HAP-1 (cell line): ENCODE results near the gene ZNF280D.
A peak's percentile ranks its signal among the peaks of the same experiment; 100 is the strongest.

ENCODE experiments used
- DNase-seq, 2 experiments: peaks; one replicate each; pipeline ENCODE4 v3.0.0-alpha.2; 2016 to 2020; ENCODE audit warnings: low spot score in 2 of 2
- H3K27me3 ChIP-seq: fragments of 250-450 bp; sonication (Bioruptor Pico); 2 replicates; pipeline ENCODE4 v1.5.1; 2020; ENCODE audit warnings: low read depth, mild to moderate bottlenecking, moderate library complexity
- H3K36me3 ChIP-seq: fragments of 250-450 bp; sonication (Bioruptor Pico); replicated peaks from 2 replicates; pipeline ENCODE4 v1.5.1; 2020; ENCODE audit warnings: mild to moderate bottlenecking
- H3K4me1 ChIP-seq: fragments of 250-450 bp; sonication (Bioruptor Pico); 2 replicates; pipeline ENCODE4 v1.5.1; 2020; ENCODE audit warnings: mild to moderate bottlenecking
- H3K4me3 ChIP-seq: fragments of 250-450 bp; sonication (Bioruptor Pico); 2 replicates; pipeline ENCODE4 v1.5.1; 2020; ENCODE audit warnings: mild to moderate bottlenecking, moderate library complexity
- H3K9me3 ChIP-seq: fragments of 250-450 bp; sonication (Bioruptor Pico); 2 replicates; pipeline ENCODE4 v1.5.1; 2020; ENCODE audit warnings: mild to moderate bottlenecking, moderate library complexity
- in situ Hi-C: fragments of 300-500 bp; cut with MboI; formaldehyde crosslinking; loops from 3 replicates; pipeline ENCODE4 v1.14.3; 2020; ENCODE audit warnings: low sequenced_read_pairs, inconsistent platforms, mixed read lengths

The ZNF280D gene

DNA sequence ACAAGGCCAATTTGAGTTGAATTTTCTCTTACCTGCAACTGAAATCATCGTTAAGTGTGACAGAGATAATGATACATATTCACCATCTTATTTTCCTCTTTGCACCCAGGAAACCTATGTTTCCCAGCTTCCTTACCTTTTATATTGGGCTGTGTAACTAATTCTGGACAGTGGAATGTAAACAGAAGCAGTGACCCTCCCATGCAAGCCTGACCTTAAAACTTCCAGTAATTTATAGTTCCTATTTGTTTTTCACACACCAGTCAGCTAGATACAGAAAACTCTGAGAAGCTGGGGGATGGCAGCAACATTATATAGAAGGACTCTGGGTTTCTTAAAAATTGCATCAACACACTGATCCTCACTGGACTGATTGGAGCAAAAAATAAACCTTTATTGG is 4.5 kb upstream of the ZNF280D start:
- H3K4me1 ChIP-seq, result peaks cover 29% of the 10 kb centered on the region
- in situ Hi-C loops, result no loop called here
- peaks cover 6% of the 10 kb centered on the region; the same call in 1 of the 2 replicates for H3K9me3 ChIP-seq
- DNase-seq, result no peak
- H3K4me3 ChIP-seq, result no peak overlapping the region
- no peaks in the 10 kb centered on the region for H3K36me3 ChIP-seq
- peaks cover 4% of the 10 kb centered on the region; the same call in 1 of the 2 replicates for H3K27me3 ChIP-seq

DNA sequence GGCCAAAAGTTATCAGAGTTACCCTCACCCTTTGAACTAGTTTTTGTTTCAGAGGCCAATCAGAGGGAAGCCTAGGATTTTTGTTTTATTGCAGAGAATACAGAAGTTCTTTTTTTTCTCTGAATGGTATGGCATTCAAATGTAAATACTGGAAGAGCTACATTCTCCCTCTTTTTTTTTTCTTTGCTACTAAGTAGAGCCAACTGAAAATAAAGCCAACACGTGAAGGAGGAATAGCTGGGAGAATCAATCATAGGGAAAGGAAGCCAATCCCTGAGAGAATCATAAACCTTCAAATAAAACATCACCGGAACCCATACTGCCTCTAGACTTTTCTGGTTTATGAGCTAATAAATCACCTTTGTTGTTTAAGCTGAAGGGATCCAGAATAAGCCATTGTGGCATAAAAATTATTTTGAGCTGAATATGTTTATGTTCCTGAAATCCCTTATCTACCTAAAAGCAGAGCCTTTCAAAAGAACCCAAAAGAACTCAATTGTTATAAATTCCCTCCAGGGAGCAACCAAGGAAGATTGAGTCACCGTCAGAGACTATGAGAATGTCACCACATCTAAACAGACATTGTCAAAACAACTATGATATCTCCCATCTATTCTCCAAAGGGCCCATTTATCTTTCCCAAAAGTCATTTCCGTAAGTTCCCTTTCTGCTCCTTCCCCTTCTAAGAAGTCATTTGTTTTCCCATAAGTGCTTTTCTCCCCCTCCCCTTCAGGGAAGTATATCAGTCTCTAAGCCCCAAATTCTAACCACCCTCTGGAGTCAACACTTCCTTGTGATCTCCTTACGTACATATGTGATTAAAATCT is 3.8 kb upstream of the ZNF280D start:
- in situ Hi-C loops, result no loop called here
- peaks cover 6% of the 10 kb centered on the region; the same call in 1 of the 2 replicates for H3K9me3 ChIP-seq
- peaks cover 36% of the 10 kb centered on the region for H3K4me1 ChIP-seq
- peak in 1 of 2 experiments; percentile 90 for DNase-seq
- H3K4me3 ChIP-seq, result no peak overlapping the region
- peaks cover 4% of the 10 kb centered on the region; the same call in 1 of the 2 replicates for H3K27me3 ChIP-seq
- no peaks in the 10 kb centered on the region for H3K36me3 ChIP-seq

DNA sequence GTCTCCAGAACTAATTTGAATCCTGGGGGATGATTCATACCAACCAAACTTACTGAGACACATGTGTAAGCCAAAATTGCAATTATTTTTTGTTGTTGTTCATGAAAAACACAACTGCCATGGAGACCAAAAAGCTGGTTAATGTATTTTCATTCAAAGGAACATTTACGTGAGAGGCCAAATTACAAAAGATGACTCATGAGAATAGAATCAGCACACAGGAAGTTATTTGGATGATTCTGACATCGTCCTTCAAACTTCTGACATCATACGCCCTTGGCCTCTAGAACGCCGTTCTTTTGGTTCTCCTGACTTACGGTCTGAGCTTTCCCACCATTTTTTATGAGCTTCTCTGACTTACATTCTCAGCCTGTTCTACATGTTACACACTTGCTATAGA is 3.0 kb upstream of the ZNF280D start:
- Histone ChIP-seq H3K36me3 (no peaks in the 10 kb centered on the region), H3K4me3 (no peak overlapping the region), H3K4me1 (peaks cover 43% of the 10 kb centered on the region), H3K27me3 (peaks cover 1% of the 10 kb centered on the region; the same call in 1 of the 2 replicates), H3K9me3 (peaks cover 6% of the 10 kb centered on the region; the same call in 1 of the 2 replicates)
- in situ Hi-C loops, result no loop called here
- DNase-seq, result no peak

DNA sequence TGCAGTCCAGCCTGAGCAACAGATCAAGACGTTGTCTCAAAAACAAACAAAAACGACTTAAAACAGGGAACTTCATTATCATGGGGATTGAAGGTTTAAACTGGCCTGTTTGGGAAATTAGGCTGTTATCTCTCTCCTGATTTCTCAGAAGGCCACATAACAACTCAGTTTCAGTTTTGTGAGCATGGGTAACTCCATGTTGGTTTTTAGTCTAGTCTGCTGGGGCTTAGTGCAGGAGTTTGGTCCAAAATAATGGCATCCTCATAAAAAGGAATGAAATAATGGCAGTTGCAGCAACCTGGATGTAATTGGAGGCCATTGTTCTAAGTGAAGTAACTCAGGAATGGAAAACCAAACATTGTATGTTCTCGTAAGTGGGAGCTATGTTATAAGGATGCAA is 2.3 kb upstream of the ZNF280D start:
- no peak for DNase-seq
- H3K9me3 ChIP-seq, result peaks cover 6% of the 10 kb centered on the region; the same call in 1 of the 2 replicates
- no peaks in the 10 kb centered on the region for H3K36me3 ChIP-seq
- no peak overlapping the region for H3K4me3 ChIP-seq
- in situ Hi-C loops, result no loop called here
- H3K4me1 ChIP-seq, result peaks cover 43% of the 10 kb centered on the region
- no peaks in the 10 kb centered on the region; the same call in 1 of the 2 replicates for H3K27me3 ChIP-seq

DNA sequence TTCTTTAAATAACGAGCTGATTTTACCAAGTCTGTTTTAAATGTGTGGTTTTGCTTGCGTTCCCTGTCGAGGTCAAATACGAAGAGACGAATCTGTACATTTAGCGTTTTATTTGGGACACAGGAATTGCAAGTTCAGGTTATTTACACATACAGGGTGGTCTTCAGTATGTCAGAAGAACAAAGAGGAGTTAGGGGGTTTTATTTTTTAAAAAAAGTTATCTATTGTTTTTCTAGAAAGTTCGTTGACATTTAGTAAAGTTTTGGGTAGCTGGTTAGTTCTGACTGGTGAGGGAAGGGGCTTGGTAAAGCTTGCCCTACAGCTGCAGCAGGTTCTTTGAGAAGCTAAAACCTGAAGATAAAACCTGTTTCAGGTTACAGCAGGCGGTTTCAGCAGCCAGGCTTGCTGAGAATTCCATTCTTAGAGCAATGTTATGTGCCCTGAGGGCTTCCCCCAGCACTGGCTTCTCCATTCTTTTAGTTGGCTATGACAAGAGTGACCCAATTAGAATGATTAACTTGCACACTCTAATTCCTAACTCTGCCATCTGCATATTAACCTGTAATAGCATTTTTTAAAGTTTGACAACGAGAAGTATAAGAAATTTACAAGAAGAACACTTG is 815 bp upstream of the ZNF280D start:
- Histone ChIP-seq H3K36me3 (no peaks in the 10 kb centered on the region), H3K9me3 (peaks cover 6% of the 10 kb centered on the region; the same call in 1 of the 2 replicates), H3K4me1 (peaks cover 40% of the 10 kb centered on the region), H3K4me3 (no peak overlapping the region), H3K27me3 (no peaks in the 10 kb centered on the region; the same call in 1 of the 2 replicates)
- in situ Hi-C loops, result no loop called here
- peak; percentile 13 to 45 for DNase-seq

DNA sequence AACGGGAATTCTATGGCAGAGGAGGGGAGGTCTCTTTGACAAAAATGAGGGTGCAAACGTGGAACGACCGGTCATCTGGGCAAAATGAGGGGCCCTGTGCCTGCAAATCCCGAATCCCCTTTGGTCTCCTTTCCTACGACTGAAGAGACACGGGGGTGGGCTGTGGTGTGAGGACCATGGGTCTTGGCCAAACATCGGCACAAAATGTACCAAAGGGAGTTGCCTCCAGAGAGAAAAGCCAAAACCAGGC is 498 bp downstream of the ZNF280D start:
- H3K9me3 ChIP-seq, result peaks cover 6% of the 10 kb centered on the region; the same call in 1 of the 2 replicates
- H3K4me1 ChIP-seq, result peaks cover 37% of the 10 kb centered on the region
- in situ Hi-C loops, result no loop called here
- H3K36me3 ChIP-seq, result no peaks in the 10 kb centered on the region
- peak overlapping the region; percentile 38 for H3K4me3 ChIP-seq
- H3K27me3 ChIP-seq, result no peaks in the 10 kb centered on the region
- DNase-seq, result no peak

DNA sequence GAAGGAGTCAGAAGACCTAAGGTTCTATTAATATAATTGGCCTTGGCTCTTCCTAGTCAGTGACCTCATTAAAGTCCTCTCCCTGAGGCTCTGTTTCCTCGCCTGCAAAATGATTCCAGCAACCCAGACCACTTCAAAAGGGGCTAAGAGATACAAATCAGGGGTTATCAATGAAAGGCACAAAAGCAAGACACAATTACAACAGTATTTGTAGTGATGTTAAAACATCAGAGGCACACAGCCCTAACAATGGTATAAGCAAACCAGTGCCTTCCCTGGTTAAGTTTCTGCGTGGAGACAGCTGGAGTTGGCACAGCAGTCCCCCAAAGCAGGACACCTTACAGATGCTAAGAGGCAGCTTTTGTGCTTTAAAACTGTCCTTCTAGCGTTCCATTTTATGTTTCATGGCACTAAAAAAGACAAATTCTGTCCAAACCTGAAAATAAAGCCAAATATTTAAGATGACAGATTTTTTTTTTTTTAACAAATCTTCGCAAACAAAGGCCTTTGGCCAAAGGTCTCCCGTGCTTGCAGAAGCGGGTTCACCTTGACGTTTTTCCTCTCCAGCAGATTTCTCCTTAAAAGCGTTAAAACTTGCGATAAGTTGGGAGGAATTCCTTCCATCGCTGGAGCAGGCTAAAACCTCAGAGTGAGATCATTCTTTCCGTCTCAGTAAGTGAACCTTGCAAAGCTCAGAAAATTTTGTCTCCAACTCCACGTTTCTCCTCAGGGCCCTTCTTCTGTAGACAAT is 999 bp downstream of the ZNF280D start:
- Histone ChIP-seq H3K9me3 (peaks cover 6% of the 10 kb centered on the region; the same call in 1 of the 2 replicates), H3K27me3 (no peaks in the 10 kb centered on the region), H3K36me3 (no peaks in the 10 kb centered on the region), H3K4me1 (peaks cover 32% of the 10 kb centered on the region), H3K4me3 (peak overlapping the region; percentile 38)
- in situ Hi-C loops, result no loop called here
- DNase-seq, result peak in 1 of 2 experiments; percentile 29

DNA sequence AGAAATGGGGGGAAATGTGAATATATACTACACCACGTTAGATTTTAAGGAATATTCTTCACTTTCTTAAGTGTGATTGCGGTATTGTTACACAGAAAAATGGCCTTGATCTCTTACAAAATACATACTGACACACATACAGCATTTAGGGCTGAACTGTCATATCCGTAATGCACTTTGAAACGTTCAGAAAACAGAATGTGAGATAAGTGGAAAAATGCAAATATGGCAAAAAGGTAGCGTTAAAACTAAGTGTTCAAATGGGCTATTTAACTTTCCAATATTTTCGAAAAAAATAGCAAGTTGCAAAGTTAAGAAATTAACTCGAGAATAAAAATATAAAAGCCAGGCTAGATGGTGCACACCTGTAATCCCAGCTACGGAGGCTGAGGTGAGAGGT is 1.8 kb downstream of the ZNF280D start:
- in situ Hi-C loops, result no loop called here

DNA sequence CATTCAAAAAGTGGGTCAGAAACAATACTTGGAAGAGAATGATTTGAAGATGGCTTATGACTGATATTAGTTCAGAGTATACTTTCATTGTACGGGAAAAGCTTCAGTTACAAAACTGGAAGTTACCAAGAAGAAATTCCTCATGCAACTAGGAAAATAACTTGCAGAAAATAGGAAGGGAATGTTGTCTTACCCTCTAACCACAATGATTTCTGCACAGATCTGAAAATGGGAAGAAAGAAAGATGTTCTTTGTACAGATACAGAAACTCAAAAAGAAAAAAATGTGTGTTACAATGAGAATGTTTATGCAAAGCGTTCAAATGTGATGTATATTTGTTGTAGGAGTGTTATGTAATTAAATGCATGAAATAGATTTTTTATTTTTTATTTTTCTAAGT is 3.7 kb downstream of the ZNF280D start:
- H3K27me3 ChIP-seq, result no peaks in the 10 kb centered on the region
- no peaks in the 10 kb centered on the region for H3K36me3 ChIP-seq
- DNase-seq, result no peak
- in situ Hi-C loops, result no loop called here
- peaks cover 18% of the 10 kb centered on the region for H3K4me1 ChIP-seq
- H3K9me3 ChIP-seq, result peaks cover 6% of the 10 kb centered on the region; the same call in 1 of the 2 replicates
- H3K4me3 ChIP-seq, result no peak overlapping the region

More for the DNA sequence above, 1.8 kb downstream of the ZNF280D start:
- Histone ChIP-seq H3K36me3 (no peaks in the 10 kb centered on the region), H3K4me1 (peaks cover 25% of the 10 kb centered on the region), H3K9me3 (peaks cover 6% of the 10 kb centered on the region; the same call in 1 of the 2 replicates), H3K27me3 (no peaks in the 10 kb centered on the region), H3K4me3 (no peak overlapping the region)
- no peak for DNase-seq

DNA sequence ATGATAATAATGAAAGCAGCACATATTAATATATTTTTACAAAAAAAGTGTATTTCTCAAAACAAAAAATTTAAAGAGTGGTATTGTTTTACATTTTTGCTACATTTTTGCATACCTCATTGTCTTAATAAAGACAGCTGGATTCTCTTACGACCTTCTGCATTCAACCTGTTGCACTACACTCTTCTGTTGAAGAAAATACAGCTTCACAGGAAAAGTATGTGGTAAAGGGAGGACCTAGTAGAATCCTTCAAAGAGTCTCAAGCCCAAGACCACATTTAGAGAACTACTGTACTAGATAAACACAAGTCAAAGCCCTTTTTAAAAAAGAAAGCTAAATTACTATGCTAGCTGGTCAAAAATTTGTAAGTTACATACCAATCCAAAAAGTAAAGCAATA is 7.9 kb downstream of the ZNF280D start:
- Histone ChIP-seq H3K9me3 (no peaks in the 10 kb centered on the region), H3K4me1 (peaks cover 2% of the 10 kb centered on the region; the same call in 1 of the 2 replicates), H3K36me3 (no peaks in the 10 kb centered on the region), H3K27me3 (no peaks in the 10 kb centered on the region), H3K4me3 (no peak overlapping the region)
- no peak for DNase-seq
- in situ Hi-C loops, result no loop called here

DNA sequence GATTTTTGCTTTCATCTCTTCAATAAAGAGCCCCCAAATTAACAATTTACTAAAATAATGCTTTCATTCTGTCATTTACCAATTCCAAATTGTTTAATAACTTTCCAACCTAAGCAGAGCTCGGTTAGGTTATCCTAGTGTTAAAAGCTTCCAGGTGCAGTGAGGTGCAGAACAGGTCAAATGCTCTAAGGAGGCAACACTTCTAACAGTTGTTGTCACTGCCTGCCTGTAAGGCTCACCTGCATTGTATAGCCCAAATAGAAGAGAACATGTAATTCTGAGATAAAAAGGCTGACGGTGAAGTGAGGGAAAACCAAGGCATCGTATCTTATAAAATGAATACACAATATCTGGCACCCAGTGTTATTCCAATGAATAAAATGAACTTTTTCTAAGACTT is 9.1 kb downstream of the ZNF280D start:
- H3K36me3 ChIP-seq, result no peaks in the 10 kb centered on the region
- no peak for DNase-seq
- no peak overlapping the region for H3K4me3 ChIP-seq
- in situ Hi-C loops, result no loop called here
- H3K9me3 ChIP-seq, result no peaks in the 10 kb centered on the region
- H3K4me1 ChIP-seq, result no peaks in the 10 kb centered on the region
- no peaks in the 10 kb centered on the region for H3K27me3 ChIP-seq

DNA sequence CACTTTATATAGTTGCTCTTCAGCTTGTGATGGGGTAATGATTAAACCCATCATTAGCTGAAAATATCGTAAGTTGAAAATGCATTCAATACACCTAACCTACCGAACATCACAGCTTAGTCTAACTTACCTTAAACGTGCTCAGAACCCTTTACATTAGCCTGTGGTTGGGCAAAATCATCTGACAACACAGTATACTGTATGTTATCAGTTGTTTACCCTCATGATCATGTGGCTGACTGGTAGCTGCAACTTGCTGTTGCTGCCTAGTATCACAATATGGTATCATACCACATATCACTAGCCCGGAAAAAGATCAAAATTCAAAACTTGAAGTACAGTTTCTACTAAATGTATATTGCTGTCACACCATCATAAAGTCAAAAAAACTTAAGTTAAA is 9.5 kb downstream of the ZNF280D start:
- no peak for DNase-seq
- in situ Hi-C loops, result no loop called here
- Histone ChIP-seq H3K4me1 (no peaks in the 10 kb centered on the region), H3K9me3 (no peaks in the 10 kb centered on the region), H3K36me3 (no peaks in the 10 kb centered on the region), H3K4me3 (no peak overlapping the region), H3K27me3 (no peaks in the 10 kb centered on the region)

DNA sequence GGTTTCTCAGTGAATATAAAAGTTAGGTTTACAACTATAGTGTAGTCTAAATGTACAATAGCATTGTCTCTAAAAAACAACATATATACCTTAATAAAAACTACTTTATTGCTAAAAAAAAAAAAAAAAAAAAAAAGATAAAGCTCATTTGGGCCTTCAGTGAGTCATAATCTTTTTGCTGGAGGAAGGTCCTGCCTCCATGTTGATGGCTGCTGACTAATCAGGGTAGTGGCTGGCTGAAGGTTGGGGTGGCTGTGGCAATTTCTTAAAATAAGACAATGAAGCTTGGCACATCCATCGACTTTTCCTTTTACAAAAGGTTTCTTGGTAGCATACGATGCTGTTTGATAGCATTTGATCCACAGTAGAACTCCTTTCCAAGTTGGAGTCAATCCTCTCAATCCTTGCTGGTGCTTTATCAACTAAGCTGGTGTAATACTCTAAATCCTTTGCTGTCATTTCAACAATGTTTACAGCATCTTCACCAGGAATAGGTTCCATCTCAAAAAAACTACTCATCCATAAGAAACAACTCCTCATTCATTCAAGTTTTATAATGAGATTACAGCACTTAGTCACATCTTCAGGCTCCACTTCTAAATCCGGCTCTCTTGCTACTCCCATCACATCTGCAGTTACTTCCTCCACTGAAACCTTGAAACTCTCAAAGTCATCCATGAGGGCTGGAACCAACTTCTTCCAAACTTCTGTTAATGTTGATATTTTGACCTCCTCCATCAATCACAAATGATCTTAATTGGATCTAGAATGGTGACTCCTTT is 13.3 kb downstream of the ZNF280D start:
- no peaks in the 10 kb centered on the region for H3K4me1 ChIP-seq
- H3K36me3 ChIP-seq, result no peaks in the 10 kb centered on the region
- H3K9me3 ChIP-seq, result no peaks in the 10 kb centered on the region
- H3K27me3 ChIP-seq, result no peaks in the 10 kb centered on the region
- in situ Hi-C loops, result no loop called here
- DNase-seq, result no peak
- no peak overlapping the region for H3K4me3 ChIP-seq
